ENCODE measurements around the gene GCN1. TPM values are rescaled to one million over a fixed set of nuclear protein-coding genes. Genes with fewer than 3 reads are reported as not detected.

Gene GCN1
- polyA plus RNA-seq, 3 donors = 5.0 to 22.1 (median 8.3) TPM

- no peak overlapping the region for H3K9ac ChIP-seq (ENCODE audit: insufficient read depth, low read length, poor library complexity, severe bottlenecking)
- H3K4me1 ChIP-seq (ENCODE audit: control insufficient read depth in 1 of 2, insufficient read depth in 2 of 2, low read length in 2 of 2) = no peaks in the 10 kb centered on the region
- Mint-ChIP-seq H3K36me3 (peaks cover 62 to 74% of the 10 kb centered on the region in 2 donors), H3K9me3 (no peaks in the 10 kb centered on the region), H3K27ac (peak overlapping the region in 1 of 7 donors; percentile 46), H3K27me3 (ENCODE audit: low read depth in 3 of 3) (peaks cover 0 to 2% (median 0%) of the 10 kb centered on the region in 3 donors), H3K4me1 (no peaks in the 10 kb centered on the region), H3K4me3 (no peak overlapping the region)
- H3K4me2 ChIP-seq (replicated peaks; ENCODE audit: extremely low read depth, low read length, poor library complexity, severe bottlenecking) = no peak overlapping the region
- no peak overlapping the region for H2AFZ ChIP-seq (ENCODE audit: insufficient read depth, low read depth, low read length, poor library complexity, severe bottlenecking)
- no peak overlapping the region for H3K27ac ChIP-seq (ENCODE audit: low read depth in 1 of 2, low read length in 2 of 2)
- 99% methylated on average over 20 of the region's 24 CpGs for WGBS (ENCODE audit: insufficient coverage)
- DNase-seq = no peak
- peaks cover 79% of the 10 kb centered on the region for H4K20me1 ChIP-seq (ENCODE audit: insufficient read depth, low read length)
- no peaks in the 10 kb centered on the region for H3K9me3 ChIP-seq (replicated peaks in 1 of 2; ENCODE audit: control insufficient read depth in 1 of 2, insufficient read depth in 1 of 2, low read length in 2 of 2)
- H3K4me3 ChIP-seq (replicated peaks in 1 of 3; ENCODE audit: low read depth in 2 of 3, low read length in 3 of 3) = no peak overlapping the region
- H3K36me3 ChIP-seq (replicated peaks in 1 of 2; ENCODE audit: control insufficient read depth in 1 of 2, insufficient read depth in 2 of 2, low read length in 2 of 2) = peaks cover 72 to 80% of the 10 kb centered on the region in 2 donors
- H3K27me3 ChIP-seq (ENCODE audit: control insufficient read depth in 2 of 2, insufficient read depth in 2 of 2, low read length in 2 of 2) = no peaks in the 10 kb centered on the region
- intact Hi-C loops (cut with micrococcal nuclease) = no loop called here
- TF ChIP-seq, protein P1, sequence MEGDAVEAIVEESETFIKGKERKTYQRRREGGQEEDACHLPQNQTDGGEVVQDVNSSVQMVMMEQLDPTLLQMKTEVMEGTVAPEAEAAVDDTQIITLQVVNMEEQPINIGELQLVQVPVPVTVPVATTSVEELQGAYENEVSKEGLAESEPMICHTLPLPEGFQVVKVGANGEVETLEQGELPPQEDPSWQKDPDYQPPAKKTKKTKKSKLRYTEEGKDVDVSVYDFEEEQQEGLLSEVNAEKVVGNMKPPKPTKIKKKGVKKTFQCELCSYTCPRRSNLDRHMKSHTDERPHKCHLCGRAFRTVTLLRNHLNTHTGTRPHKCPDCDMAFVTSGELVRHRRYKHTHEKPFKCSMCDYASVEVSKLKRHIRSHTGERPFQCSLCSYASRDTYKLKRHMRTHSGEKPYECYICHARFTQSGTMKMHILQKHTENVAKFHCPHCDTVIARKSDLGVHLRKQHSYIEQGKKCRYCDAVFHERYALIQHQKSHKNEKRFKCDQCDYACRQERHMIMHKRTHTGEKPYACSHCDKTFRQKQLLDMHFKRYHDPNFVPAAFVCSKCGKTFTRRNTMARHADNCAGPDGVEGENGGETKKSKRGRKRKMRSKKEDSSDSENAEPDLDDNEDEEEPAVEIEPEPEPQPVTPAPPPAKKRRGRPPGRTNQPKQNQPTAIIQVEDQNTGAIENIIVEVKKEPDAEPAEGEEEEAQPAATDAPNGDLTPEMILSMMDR (IDR thresholded peaks at IDR 0.05) = no peak
- H3K79me2 ChIP-seq (ENCODE audit: insufficient read depth, low read length) = no peaks in the 10 kb centered on the region
Observed at GRCh38 chr12:120212301-120212700, 17.8 kb upstream of the GCN1 start.

- WGBS (ENCODE audit: insufficient coverage) = 95% methylated on average over 7 of the region's 9 CpGs
- peaks cover 64 to 74% of the 10 kb centered on the region in 2 donors for H3K36me3 Mint-ChIP-seq
- no peak overlapping the region for H3K9ac ChIP-seq (ENCODE audit: insufficient read depth, low read length, poor library complexity, severe bottlenecking)
- DNase-seq = no peak
- H3K27ac ChIP-seq (ENCODE audit: low read depth in 1 of 2, low read length in 2 of 2) = no peak overlapping the region
- H3K4me3 ChIP-seq (replicated peaks in 1 of 3; ENCODE audit: low read depth in 2 of 3, low read length in 3 of 3) = no peak overlapping the region
- H3K79me2 ChIP-seq (ENCODE audit: insufficient read depth, low read length) = no peaks in the 10 kb centered on the region
- TF ChIP-seq, protein P1 (IDR thresholded peaks at IDR 0.05) = no peak
- no peaks in the 10 kb centered on the region for H3K9me3 ChIP-seq (replicated peaks in 1 of 2; ENCODE audit: control insufficient read depth in 1 of 2, insufficient read depth in 1 of 2, low read length in 2 of 2)
- H3K4me1 Mint-ChIP-seq = no peaks in the 10 kb centered on the region
- H3K9me3 Mint-ChIP-seq = no peaks in the 10 kb centered on the region
- no peaks in the 10 kb centered on the region for H3K27me3 ChIP-seq (ENCODE audit: control insufficient read depth in 2 of 2, insufficient read depth in 2 of 2, low read length in 2 of 2)
- intact Hi-C loops (cut with micrococcal nuclease) = no loop called here
- peaks cover 75% of the 10 kb centered on the region for H4K20me1 ChIP-seq (ENCODE audit: insufficient read depth, low read length)
- no peaks in the 10 kb centered on the region for H3K4me1 ChIP-seq (ENCODE audit: control insufficient read depth in 1 of 2, insufficient read depth in 2 of 2, low read length in 2 of 2)
- no peak overlapping the region for H3K4me2 ChIP-seq (replicated peaks; ENCODE audit: extremely low read depth, low read length, poor library complexity, severe bottlenecking)
- peaks cover 0 to 2% (median 0%) of the 10 kb centered on the region in 3 donors for H3K27me3 Mint-ChIP-seq (ENCODE audit: low read depth in 3 of 3)
- no peak overlapping the region for H3K4me3 Mint-ChIP-seq
- H3K27ac Mint-ChIP-seq = no peak overlapping the region
- no peak overlapping the region for H2AFZ ChIP-seq (ENCODE audit: insufficient read depth, low read depth, low read length, poor library complexity, severe bottlenecking)
- H3K36me3 ChIP-seq (replicated peaks in 1 of 2; ENCODE audit: control insufficient read depth in 1 of 2, insufficient read depth in 2 of 2, low read length in 2 of 2) = peaks cover 68 to 79% of the 10 kb centered on the region in 2 donors
Observed at GRCh38 chr12:120211904-120212283, 17.4 kb upstream of the GCN1 start.
